Stimulated activated effector memory CD8-positive, alpha-beta T cell treated with anti-CD3 and anti-CD28 coated beads, Interleukin-12 subunit alpha, Interleukin-12 subunit beta, amount 100 ng/mL, for 72 hours (primary cell): ENCODE data around the gene RIPK1.
"Not testable (repeated sequence)": the region's sequence is repeated elsewhere in the genome, so short reads cannot be mapped to it uniquely, and the experiment has no call there.

ENCODE experiments used
- ATAC-seq: fragments of 150-1000 bp; cut with Tn5 transposase; 2 replicates; pipeline ENCODE4 v1.10.0; 2021
- DNase-seq, 2 donors: peaks; one replicate each; pipeline ENCODE4 v3.0.0; 2021 to 2022; ENCODE audit warnings: low spot score in 2 of 2
- H3K27ac Mint-ChIP-seq: one replicate; pipeline ENCODE4 v1.8.0; 2022; ENCODE audit warnings: mild to moderate bottlenecking, mixed read lengths
- H3K36me3 Mint-ChIP-seq: one replicate; pipeline ENCODE4 v1.8.0; 2022; ENCODE audit warnings: mild to moderate bottlenecking, mixed read lengths
- H3K4me1 Mint-ChIP-seq: one replicate; pipeline ENCODE4 v1.8.0; 2022; ENCODE audit warnings: mixed read lengths
- H3K4me3 Mint-ChIP-seq: one replicate; pipeline ENCODE4 v1.8.0; 2022; ENCODE audit warnings: mild to moderate bottlenecking, mixed read lengths
- H3K9me3 Mint-ChIP-seq: one replicate; pipeline ENCODE4 v1.8.0; 2022; ENCODE audit warnings: mixed read lengths

Gene RIPK1

DNA sequence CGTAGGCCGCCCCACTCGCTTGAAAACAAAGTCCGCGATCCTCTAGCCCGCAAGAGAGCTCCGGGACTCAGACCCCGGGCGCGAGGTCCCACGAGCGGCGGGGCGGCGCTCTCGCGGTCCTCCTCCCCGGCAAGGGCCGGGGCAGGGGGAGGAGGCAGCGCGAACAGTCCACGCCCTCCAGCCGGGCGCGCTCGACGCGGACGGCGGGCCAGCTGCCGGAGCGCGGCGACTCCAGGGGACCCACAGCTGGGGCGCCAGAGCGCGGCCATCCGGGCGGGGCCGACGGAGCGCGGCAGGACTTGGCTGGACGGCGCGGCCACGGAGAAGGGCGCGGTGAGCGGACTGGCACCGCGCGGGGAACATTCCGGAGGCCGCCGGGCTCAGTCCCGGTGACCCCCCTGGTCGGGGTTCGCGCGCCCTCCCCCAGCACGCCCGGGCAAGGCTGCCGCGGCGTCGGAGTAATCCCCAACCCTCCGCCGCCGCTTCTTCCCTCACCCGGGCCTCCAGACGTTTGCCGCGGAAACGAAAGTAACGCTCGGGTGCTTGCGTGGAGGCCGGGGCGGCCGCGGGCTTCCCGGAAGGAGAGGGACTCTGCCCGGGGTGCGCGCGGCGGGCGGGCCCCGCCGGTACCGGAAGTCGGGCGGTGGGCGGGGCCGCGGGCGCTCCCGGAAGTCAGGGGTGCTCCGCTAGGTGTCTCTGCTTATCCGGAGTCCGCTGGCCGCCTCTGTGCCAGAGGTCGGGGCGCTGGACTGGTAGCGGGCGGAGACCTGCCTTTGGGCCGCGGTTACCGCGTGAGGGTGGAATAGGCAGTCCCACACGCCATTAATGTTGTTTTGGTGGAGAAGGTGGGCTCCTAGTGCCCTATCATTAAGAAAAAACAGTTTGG lies at the start of gene RIPK1:
Gene RIPK1, plus strand, starts transcription at position 166 of the 886 bp plus-strand sequence. CDS start 8,330 bp downstream, outside the sequence.
- Mint-ChIP-seq H3K36me3 (peaks cover 58% of the 10 kb centered on the region), H3K4me1 (peaks cover 52% of the 10 kb centered on the region), H3K9me3 (no peaks in the 10 kb centered on the region), H3K27ac (peak within 1 kb of the TSS; percentile 96), H3K4me3 (peak within 1 kb of the TSS; percentile 88)
- peak; percentile 93 to 98 for DNase-seq
- peak; percentile 88 for ATAC-seq

DNA sequence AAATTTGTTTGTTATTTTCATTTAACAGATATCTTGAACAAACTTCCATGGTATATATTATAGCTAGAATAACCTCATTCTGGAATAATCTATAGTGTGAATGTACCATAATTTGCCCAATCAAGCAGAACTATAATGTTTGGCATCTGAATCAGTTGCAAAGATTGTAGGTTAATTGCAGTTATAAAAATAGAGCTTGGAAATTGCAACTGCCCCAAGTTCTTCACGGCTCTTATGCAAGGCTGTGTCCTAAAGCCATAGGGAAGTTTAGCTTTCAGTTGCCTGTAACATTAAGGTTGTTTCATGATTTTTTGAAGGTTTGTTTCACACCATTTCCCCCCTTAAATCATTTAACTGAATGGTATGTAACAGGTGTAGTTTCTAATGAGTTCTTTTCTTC lies 49.2 kb upstream of the RIPK1 start:
- H3K9me3 Mint-ChIP-seq = peaks cover 4% of the 10 kb centered on the region
- peaks cover 35% of the 10 kb centered on the region for H3K4me1 Mint-ChIP-seq
- no peak overlapping the region for H3K4me3 Mint-ChIP-seq
- no peak for DNase-seq
- H3K27ac Mint-ChIP-seq = peak overlapping the region; percentile 67
- H3K36me3 Mint-ChIP-seq = peaks cover 70% of the 10 kb centered on the region
- no peak for ATAC-seq

DNA sequence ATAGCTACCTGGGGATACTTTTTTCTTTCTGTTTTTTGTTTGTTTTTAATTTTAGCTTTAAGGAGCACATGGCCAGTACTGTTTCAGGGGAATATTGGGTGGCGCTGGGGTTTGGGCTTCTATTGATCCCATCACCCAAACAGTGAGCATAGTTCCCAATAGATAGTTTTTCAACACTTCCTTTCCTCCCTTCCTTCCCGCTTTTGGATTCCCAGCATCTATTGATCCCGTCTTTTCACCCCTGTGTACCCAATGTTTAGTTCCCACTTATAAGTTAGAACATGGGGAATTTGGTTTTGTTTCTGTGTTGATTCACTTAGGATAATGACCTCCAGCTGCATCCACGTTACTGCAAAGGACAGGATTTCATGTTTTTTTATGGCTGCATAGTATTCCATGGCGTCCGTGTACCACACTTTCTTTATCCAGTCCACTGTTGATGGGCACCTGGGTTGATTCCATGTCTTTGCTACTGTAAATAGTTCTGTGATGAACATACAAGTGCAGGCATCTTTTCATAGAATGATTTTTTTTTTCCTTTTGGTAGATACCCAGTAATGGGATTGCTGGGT lies 48.5 kb upstream of the RIPK1 start:
- peaks cover 63% of the 10 kb centered on the region for H3K36me3 Mint-ChIP-seq
- peaks cover 38% of the 10 kb centered on the region for H3K4me1 Mint-ChIP-seq
- peaks cover 4% of the 10 kb centered on the region for H3K9me3 Mint-ChIP-seq
- H3K27ac Mint-ChIP-seq = peak overlapping the region; percentile 67
- DNase-seq (no peak), ATAC-seq (no peak)
- no peak overlapping the region for H3K4me3 Mint-ChIP-seq

DNA sequence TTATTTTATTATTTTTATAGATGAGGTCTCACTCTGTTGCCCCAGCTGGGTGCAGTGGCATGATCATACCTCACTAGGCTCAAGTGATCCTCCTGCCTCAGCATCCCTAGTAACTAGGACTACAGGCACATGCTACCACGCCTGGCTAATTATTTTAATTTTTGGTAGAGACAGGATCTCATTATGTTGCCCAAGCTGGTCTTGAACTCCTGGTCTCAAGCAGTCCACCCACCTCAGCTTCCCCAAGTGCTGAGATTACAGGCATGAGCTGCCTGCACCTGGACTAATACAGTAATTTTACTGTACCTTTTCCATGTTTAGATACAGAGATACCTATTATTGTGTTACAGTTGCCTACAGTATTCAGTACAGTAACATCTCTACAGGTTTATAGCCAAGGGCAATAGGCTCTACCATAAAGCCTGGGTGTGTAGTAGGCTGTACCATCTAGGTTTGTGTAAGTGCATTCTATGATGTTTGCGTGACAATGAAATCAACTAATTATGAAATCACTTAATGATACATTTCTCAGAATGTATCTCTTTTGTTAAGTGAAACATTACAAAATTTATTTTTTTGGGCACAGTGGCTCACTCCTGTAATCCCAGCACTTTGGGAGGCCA lies 47.2 kb upstream of the RIPK1 start:
- ATAC-seq, DNase-seq, H3K27ac Mint-ChIP-seq, H3K9me3 Mint-ChIP-seq: not testable (repeated sequence)
- Mint-ChIP-seq H3K4me1 (peaks cover 49% of the 10 kb centered on the region), H3K4me3 (peak overlapping the region; percentile 93), H3K36me3 (peaks cover 63% of the 10 kb centered on the region)

DNA sequence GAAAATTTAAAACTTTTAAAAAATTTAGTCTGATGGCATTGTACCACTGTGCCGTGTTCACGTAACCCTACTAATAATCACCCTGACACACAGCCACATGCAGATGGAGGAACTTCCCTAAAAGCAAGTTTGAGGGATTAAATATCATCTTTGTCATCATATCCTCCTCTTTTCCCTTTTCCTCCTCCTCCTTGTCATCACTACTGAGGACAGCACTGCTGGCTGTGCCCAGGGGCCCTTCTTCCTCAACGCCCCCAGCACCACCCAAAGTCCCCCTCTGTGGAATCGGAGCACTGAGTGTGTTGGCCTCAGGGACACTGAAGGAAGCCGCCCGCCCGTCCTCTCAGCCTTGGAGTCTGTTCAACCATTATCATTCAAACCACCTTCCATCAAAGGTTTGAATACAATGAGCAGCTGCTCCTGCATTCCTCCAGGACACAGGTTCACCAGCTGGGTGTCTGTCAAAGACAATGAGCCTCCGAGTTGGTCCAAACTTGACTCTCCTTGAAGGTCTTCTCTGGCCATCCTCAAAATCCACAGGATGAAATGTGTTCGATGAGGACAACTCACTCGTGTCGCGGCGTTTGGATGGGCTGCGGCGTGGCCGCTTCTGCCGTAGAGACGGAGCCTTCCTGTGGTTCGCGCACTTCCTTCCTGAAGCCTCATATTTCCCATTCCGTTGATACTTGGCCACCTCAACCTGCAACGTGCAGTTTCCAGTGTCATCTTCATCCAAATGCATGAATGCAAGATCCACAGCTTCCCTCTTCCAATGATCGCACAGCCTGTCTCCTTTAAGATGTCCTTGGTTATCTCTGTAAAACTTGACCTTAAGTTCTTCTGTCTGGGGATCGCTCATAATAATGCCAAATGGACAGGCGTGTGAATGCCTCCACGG lies 45.3 kb upstream of the RIPK1 start:
- ATAC-seq (peak; percentile 31), DNase-seq (peak in 1 of 2 donors; percentile 70)
- Mint-ChIP-seq H3K4me3 (peak overlapping the region; percentile 93), H3K4me1 (peaks cover 63% of the 10 kb centered on the region), H3K27ac (peak overlapping the region; percentile 95), H3K36me3 (peaks cover 54% of the 10 kb centered on the region), H3K9me3 (peaks cover 4% of the 10 kb centered on the region)

DNA sequence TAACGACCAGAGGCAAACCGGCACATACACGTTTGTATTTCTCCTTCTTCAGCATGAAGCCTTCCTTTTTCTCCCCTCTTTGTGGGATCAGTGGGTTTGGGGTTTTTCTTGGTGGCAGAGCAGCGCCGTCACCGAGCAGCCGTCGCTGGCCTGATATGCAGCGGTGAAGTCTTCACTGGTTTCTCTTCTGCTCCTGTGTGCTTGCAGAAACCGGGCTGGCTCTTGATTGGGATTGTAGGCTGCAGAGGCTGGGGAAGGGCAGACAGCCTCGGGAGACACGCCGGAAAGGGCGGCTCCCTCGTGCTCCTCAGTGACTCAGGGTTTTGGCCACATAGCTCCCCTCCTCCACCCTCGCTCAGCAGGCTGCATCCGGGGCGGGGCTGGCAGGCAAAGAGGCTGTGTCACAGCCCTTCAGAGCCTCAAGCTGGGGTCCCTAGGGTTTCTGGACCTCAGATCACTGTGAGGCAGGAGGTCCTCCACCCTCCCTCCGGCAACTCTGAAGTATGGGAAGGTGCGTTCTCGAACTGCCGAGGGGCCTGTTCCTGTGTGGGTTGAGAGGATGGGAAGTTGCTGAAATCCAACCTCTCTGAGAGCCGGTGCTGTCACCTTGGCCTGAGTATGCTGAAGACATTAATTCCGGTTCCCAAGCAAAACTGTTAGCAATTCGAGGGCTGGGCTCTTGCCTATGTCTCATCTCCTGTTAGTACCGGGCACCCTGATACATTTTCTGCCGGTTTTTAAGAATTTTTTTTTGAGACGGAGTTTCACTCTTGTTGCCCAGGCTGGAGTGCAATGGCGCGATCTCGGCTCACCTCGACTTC lies 44.4 kb upstream of the RIPK1 start:
- peak overlapping the region; percentile 95 for H3K27ac Mint-ChIP-seq
- ATAC-seq = peak; percentile 97
- DNase-seq = peak; percentile 72 to 92
- H3K36me3 Mint-ChIP-seq = peaks cover 50% of the 10 kb centered on the region
- peaks cover 4% of the 10 kb centered on the region for H3K9me3 Mint-ChIP-seq
- peaks cover 63% of the 10 kb centered on the region for H3K4me1 Mint-ChIP-seq
- peak overlapping the region; percentile 93 for H3K4me3 Mint-ChIP-seq

DNA sequence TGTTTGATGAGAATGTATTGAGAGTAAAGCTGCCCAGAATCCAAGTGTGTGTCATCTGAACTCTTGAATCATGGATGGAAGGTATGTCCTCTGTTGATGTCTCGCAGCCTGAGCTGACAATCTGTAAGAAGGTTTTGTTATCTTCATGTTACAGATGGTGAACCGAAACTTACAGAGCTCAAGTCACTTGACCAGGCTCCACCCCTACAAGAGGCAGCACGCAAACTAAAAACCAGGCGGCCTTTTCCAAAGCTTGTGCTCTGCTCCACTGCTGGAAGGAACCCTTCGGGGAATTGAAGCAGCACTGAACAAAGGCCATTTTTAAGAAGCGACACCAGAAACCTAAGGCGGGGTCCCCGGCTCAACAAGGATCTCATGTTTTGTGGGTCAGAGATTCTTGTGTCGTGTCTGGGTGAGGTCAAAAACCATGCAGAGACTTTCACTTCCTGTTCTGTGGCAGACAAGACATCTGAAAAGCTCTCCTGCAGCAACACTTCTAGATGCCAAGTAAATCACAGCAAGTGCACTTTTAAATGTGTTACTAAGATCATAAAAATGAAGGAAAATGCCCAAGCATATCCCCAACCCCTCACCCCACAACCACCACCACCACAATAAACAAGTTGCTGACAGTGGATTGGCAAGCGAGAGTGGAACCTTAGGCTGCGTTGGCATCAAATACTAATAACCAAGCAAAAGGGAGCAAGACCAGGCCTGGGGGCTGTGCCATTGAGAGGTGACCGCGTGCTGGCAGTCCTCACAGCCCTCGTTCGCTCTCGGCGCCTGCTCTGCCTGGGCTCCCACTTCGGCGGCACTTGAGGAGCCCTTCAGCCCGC lies 41.3 kb upstream of the RIPK1 start:
- peak overlapping the region; percentile 58 for H3K4me3 Mint-ChIP-seq
- DNase-seq (peak in 1 of 2 donors; percentile 66), ATAC-seq (peak; percentile 58)
- peaks cover 21% of the 10 kb centered on the region for H3K36me3 Mint-ChIP-seq
- no peaks in the 10 kb centered on the region for H3K9me3 Mint-ChIP-seq
- peaks cover 47% of the 10 kb centered on the region for H3K4me1 Mint-ChIP-seq
- peak overlapping the region; percentile 84 for H3K27ac Mint-ChIP-seq

DNA sequence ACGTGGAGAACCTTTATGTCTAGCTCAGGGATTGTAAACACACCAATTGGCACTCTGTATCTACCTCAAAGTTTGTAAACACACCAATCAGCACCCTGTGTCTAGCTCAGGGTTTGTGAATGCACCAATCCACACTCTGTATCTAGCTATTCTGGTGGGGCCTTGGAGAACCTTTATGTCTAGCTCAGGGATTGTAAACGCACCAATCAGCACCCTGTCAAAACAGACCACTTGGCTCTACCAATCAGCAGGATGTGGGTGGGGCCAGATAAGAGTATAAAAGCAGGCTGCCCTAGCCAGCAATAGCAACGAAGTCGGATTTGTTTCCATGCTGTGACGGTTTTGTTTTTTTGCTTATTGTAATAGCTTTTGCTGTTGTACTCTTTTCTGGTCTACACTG lies 40.1 kb upstream of the RIPK1 start:
- H3K4me1 Mint-ChIP-seq = peaks cover 41% of the 10 kb centered on the region
- not testable (repeated sequence) for H3K36me3 Mint-ChIP-seq, DNase-seq, H3K9me3 Mint-ChIP-seq, ATAC-seq, H3K4me3 Mint-ChIP-seq, H3K27ac Mint-ChIP-seq

DNA sequence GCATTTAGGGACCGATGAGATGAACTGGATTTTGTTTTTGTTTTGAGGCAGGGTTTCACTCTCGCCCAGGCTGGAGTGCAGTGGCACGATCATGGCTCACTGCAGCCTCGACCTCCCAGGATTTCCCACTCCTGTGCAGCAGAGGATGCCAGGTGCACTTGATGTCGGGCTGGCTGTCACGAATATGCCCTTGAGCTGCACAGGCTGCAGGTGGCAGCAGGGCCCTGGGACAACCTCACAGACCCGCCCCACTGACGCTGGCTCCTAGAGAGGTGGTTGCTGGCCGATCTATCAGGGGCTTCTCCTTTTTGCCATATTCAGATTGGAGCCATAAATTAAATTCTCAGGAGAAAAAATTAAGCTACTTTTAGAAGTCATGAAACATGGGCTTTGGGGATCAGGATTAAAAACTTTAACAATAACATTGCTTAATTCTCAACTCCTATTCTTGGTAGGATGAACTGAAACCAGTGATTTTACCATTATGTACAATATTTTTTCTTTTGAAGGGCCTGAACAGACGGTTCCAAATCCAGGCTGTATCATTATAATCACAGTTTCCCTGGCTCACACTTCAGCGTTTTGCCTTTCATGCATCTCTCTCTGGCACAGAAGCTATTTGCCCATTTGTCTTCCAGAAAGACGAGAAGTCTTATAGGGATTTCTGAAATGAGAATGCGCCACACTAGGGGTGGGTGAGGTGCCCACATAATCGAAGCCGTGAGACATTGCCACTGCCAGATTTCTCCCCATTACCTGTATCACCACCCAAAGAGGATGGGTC lies 36.2 kb upstream of the RIPK1 start:
- ATAC-seq (no peak), DNase-seq (no peak)
- Mint-ChIP-seq H3K36me3 (no peaks in the 10 kb centered on the region), H3K27ac (no peak overlapping the region), H3K9me3 (peaks cover 2% of the 10 kb centered on the region), H3K4me3 (no peak overlapping the region), H3K4me1 (peaks cover 4% of the 10 kb centered on the region)

DNA sequence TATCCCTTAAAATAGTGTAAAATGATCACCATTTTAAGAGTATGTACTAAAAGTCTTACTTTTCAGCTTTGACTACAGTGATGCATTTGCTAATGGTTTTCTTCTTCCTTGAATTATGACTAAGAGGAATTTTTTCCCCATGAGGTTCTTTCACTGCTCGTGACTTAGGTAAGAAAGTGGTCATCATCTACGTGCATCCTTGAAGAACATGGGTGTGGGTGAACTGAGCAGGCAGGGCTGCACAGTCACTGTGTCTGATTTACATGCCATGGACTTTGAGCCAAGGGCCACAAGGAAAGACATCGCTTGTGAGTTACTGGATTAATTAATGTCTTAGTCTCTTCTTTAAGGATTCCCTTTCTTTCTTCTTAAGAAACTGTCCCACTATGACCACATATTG lies 35.3 kb upstream of the RIPK1 start:
- Mint-ChIP-seq H3K4me1 (no peaks in the 10 kb centered on the region), H3K27ac (no peak overlapping the region), H3K9me3 (peaks cover 2% of the 10 kb centered on the region), H3K36me3 (no peaks in the 10 kb centered on the region), H3K4me3 (no peak overlapping the region)
- DNase-seq (peak in 1 of 2 donors; percentile 35), ATAC-seq (no peak)

DNA sequence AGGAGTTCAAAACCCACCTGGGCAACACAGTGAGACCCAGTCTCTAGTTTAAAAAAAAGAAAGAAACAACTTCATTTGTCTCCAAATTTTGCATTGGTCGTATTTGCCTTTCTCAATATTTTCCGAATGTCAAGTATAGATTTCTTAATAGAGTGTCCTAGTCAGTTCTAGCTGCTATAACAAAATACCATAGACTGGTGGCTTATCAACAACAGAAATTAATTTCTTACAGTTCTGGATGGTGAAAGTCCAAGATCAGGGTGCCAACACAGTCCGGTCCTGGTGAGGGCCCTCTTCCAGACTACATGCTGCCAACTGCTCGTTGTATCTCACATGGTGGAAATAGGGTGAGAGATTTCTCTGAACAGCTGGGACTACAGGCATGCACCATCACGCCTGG lies 34.6 kb upstream of the RIPK1 start:
- no peaks in the 10 kb centered on the region for H3K36me3 Mint-ChIP-seq
- ATAC-seq = no peak

DNA sequence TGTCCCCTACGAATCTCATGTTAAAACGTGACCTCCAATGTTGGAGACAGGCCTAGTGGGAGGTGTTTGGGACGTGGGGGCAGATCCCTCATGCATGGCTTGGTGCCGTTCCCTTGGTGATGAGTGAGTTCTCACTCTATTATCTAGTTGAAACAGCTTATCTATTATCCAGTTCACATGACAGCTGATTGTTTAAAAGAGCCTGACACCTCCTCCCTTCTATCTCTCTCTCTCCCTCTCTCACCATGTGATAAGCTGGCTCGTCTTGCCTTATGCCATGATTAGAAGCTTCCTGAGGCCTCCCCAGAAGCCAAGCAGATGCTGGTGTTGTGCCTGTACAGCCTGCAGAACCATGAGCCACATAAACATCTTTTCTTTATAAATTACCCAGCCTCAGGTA lies 32.9 kb upstream of the RIPK1 start:
- ATAC-seq = no peak
- H3K9me3 Mint-ChIP-seq = peaks cover 2% of the 10 kb centered on the region
- no peak overlapping the region for H3K27ac Mint-ChIP-seq
- H3K4me1 Mint-ChIP-seq = no peaks in the 10 kb centered on the region
- no peak overlapping the region for H3K4me3 Mint-ChIP-seq
- H3K36me3 Mint-ChIP-seq = no peaks in the 10 kb centered on the region
- DNase-seq = peak in 1 of 2 donors; percentile 18

More for the DNA sequence above, 34.6 kb upstream of the RIPK1 start:
- no peak overlapping the region for H3K4me3 Mint-ChIP-seq
- DNase-seq = peak in 1 of 2 donors; percentile 22
- H3K4me1 Mint-ChIP-seq = no peaks in the 10 kb centered on the region
- no peak overlapping the region for H3K27ac Mint-ChIP-seq
- H3K9me3 Mint-ChIP-seq = peaks cover 2% of the 10 kb centered on the region
